WTC11 (cell line): Measurements from ENCODE around the gene CELF4. TPM values are rescaled to one million over a fixed set of nuclear protein-coding genes. Genes with fewer than 3 reads are reported as not detected.

ENCODE experiments used
- ATAC-seq: fragments of 200-7000 bp; cut with Tn5 transposase; 2 replicates; pipeline ENCODE4 v1.10.0; 2021; ENCODE audit warnings: mild to moderate bottlenecking, moderate library complexity
- CTCF ChIA-PET: fragments of 300-600 bp; sonication (Branson Sonifier 250); formaldehyde crosslinking; loops from one replicate; lab custom pipeline; 2021; ENCODE audit warnings: antibody characterized with exemption; lab: Charles Lee
- POLR2A ChIA-PET: fragments of 350-600 bp; sonication (Branson Sonifier 250); formaldehyde crosslinking; loops from one replicate; lab custom pipeline; 2021; ENCODE audit warnings: antibody characterized with exemption; lab: Charles Lee
- DNase-seq: peaks from one replicate; pipeline ENCODE4 v3.0.0; 2021; ENCODE audit warnings: low spot score
- H3K27ac Mint-ChIP-seq: 2 replicates; pipeline ENCODE4 v1.8.0; 2021; ENCODE audit warnings: mixed read lengths
- H3K27me3 Mint-ChIP-seq: 2 replicates; pipeline ENCODE4 v1.8.0; 2021; ENCODE audit warnings: low read depth, mild to moderate bottlenecking, moderate library complexity, mixed read lengths
- H3K36me3 Mint-ChIP-seq: 2 replicates; pipeline ENCODE4 v1.8.0; 2021; ENCODE audit warnings: mixed read lengths
- H3K4me1 Mint-ChIP-seq: 2 replicates; pipeline ENCODE4 v1.8.0; 2022; ENCODE audit warnings: mixed read lengths
- H3K4me3 Mint-ChIP-seq: 2 replicates; pipeline ENCODE4 v1.8.0; 2021; ENCODE audit warnings: mild to moderate bottlenecking, moderate library complexity, mixed read lengths
- H3K9me3 Mint-ChIP-seq: 2 replicates; pipeline ENCODE4 v1.8.0; 2021; ENCODE audit warnings: mixed read lengths
- CREB1 ChIP-seq: sonication (generic); formaldehyde crosslinking; IDR thresholded peaks from 2 replicates; pipeline ENCODE4 v1.8.0; 2023; ENCODE audit warnings: mild to moderate bottlenecking, missing genetic modification reagents
- CREM ChIP-seq: sonication (generic); formaldehyde crosslinking; IDR thresholded peaks from 2 replicates; pipeline ENCODE4 v1.8.1; 2022; ENCODE audit warnings: mild to moderate bottlenecking, missing genetic modification reagents, moderate library complexity
- ELF4 ChIP-seq: sonication (generic); formaldehyde crosslinking; IDR thresholded peaks from 2 replicates; pipeline ENCODE4 v1.8.1; 2022; ENCODE audit warnings: low read depth, mild to moderate bottlenecking, moderate library complexity, missing genetic modification reagents
- ESRRA ChIP-seq: sonication (generic); formaldehyde crosslinking; IDR thresholded peaks from 2 replicates; pipeline ENCODE4 v1.8.1; 2022; ENCODE audit warnings: mild to moderate bottlenecking, missing genetic modification reagents, borderline replicate concordance
- FOXK1 ChIP-seq: sonication (generic); formaldehyde crosslinking; IDR thresholded peaks from 2 replicates; pipeline ENCODE4 v1.8.0; 2022; ENCODE audit warnings: mild to moderate bottlenecking, moderate library complexity, missing genetic modification reagents
- GABPB1 ChIP-seq: sonication (generic); formaldehyde crosslinking; IDR thresholded peaks from 2 replicates; pipeline ENCODE4 v1.8.1; 2023; ENCODE audit warnings: mild to moderate bottlenecking, missing genetic modification reagents
- HMGA2 ChIP-seq: fragments of 250-450 bp; sonication (Bioruptor Pico); IDR thresholded peaks from 2 replicates; pipeline ENCODE4 v1.4.0; 2021; ENCODE audit warnings: mild to moderate bottlenecking, moderate library complexity
- MXD4 ChIP-seq: fragments of 250-450 bp; sonication (Bioruptor Pico); IDR thresholded peaks from 2 replicates; pipeline ENCODE4 v1.8.0; 2021; ENCODE audit warnings: mild to moderate bottlenecking, moderate library complexity, borderline replicate concordance
- MYBL2 ChIP-seq: sonication (generic); formaldehyde crosslinking; IDR thresholded peaks from 2 replicates; pipeline ENCODE4 v1.8.1; 2023; ENCODE audit warnings: mild to moderate bottlenecking, moderate library complexity, missing genetic modification reagents
- NFYB ChIP-seq: sonication (generic); formaldehyde crosslinking; conservative IDR thresholded peaks from 2 replicates; pipeline ENCODE4 v1.8.0; 2022; ENCODE audit warnings: low read depth, missing genetic modification reagents
- SMAD3 ChIP-seq: sonication (generic); formaldehyde crosslinking; IDR thresholded peaks from 2 replicates; pipeline ENCODE4 v1.8.0; 2022; ENCODE audit warnings: missing genetic modification reagents, mild to moderate bottlenecking, borderline replicate concordance
- TCF7 ChIP-seq: sonication (generic); formaldehyde crosslinking; IDR thresholded peaks from 2 replicates; pipeline ENCODE4 v1.8.0; 2022; ENCODE audit warnings: mild to moderate bottlenecking, low read depth, missing genetic modification reagents, moderate library complexity
- ZBTB21 ChIP-seq: sonication (generic); formaldehyde crosslinking; IDR thresholded peaks from 2 replicates; pipeline ENCODE4 v1.8.1; 2023; ENCODE audit warnings: mild to moderate bottlenecking, missing genetic modification reagents, borderline replicate concordance
- ZNF138 ChIP-seq: sonication (generic); formaldehyde crosslinking; conservative IDR thresholded peaks from 2 replicates; pipeline ENCODE4 v1.8.1; 2022; ENCODE audit warnings: mild to moderate bottlenecking, moderate library complexity, missing genetic modification reagents
- ZNF232 ChIP-seq: sonication (generic); formaldehyde crosslinking; IDR thresholded peaks from 2 replicates; pipeline ENCODE4 v1.8.0; 2022; ENCODE audit warnings: mild to moderate bottlenecking, missing genetic modification reagents
- ZNF317 ChIP-seq: sonication (generic); formaldehyde crosslinking; IDR thresholded peaks from 2 replicates; pipeline ENCODE4 v1.8.1; 2023; ENCODE audit warnings: low read depth, mild to moderate bottlenecking, moderate library complexity, missing genetic modification reagents, borderline replicate concordance
- ZNF423 ChIP-seq: fragments of 250-450 bp; sonication (Bioruptor Pico); IDR thresholded peaks from 2 replicates; pipeline ENCODE4 v2.1.2; 2022; ENCODE audit warnings: mild to moderate bottlenecking, moderate library complexity
- ZNF512 ChIP-seq: sonication (generic); formaldehyde crosslinking; IDR thresholded peaks from 2 replicates; pipeline ENCODE4 v1.8.1; 2022; ENCODE audit warnings: missing genetic modification reagents, borderline replicate concordance
- total RNA-seq: library from RNA; stranded (reverse); gene quantifications from 3 replicates; pipeline ENCODE4 v1.2.3, GENCODE V29; 2021
- TF ChIP-seq, protein P1 (sequence below): fragments of 250-450 bp; sonication (Bioruptor Pico); IDR thresholded peaks from 2 replicates; pipeline ENCODE4 v1.9.0; 2021; ENCODE audit warnings: mild to moderate bottlenecking
- TF ChIP-seq, protein P2 (sequence below): sonication (generic); formaldehyde crosslinking; IDR thresholded peaks from 2 replicates; pipeline ENCODE4 v1.8.1; 2023; ENCODE audit warnings: mild to moderate bottlenecking, missing genetic modification reagents, borderline replicate concordance
- TF ChIP-seq, protein P3 (sequence below): sonication (generic); formaldehyde crosslinking; IDR thresholded peaks from 2 replicates; pipeline ENCODE4 v1.8.0; 2022; ENCODE audit warnings: missing genetic modification reagents
- TF ChIP-seq, protein P4 (sequence below): sonication (generic); formaldehyde crosslinking; IDR thresholded peaks from 2 replicates; pipeline ENCODE4 v1.8.0; 2023; ENCODE audit warnings: mild to moderate bottlenecking, missing genetic modification reagents

The CELF4 gene
- total RNA-seq, 1 experiment from 2014 or later, result 2.9 TPM

DNA sequence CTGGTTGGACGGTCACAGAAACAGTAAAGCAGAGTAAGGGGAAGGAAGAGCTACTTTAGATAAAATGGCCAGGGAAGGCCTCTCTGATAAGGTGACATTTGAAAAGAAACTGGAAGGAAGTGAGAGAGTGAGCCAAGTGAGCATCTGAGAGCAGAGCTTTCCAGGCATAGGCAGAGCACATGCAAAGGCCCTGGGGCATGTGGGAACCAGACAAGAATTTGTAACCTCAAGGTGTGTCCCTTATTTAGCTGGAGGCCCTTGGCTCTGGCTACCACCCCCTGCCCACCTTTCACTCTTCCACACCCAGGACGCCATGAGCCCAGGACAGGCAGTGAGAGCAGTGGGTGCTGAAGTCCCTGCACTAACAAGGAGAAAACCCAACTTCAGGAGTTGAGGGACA is 116.0 kb downstream of the CELF4 start:
- no peak overlapping the region for H3K4me3 Mint-ChIP-seq
- H3K27me3 Mint-ChIP-seq, result peaks cover 11% of the 10 kb centered on the region
- ChIA-PET CTCF (interaction anchor here (1.1 to 1.3 kb wide), 3 partner anchors 58 to 88 kb away, joined by 3 to 4 read pairs (median 3); no protein-coding TSS in a partner anchor), POLR2A (no interaction called here)
- ATAC-seq (no peak), DNase-seq (no peak)
- TF ChIP-seq, protein P1, sequence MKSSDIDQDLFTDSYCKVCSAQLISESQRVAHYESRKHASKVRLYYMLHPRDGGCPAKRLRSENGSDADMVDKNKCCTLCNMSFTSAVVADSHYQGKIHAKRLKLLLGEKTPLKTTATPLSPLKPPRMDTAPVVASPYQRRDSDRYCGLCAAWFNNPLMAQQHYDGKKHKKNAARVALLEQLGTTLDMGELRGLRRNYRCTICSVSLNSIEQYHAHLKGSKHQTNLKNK (CRISPR knock-in tag), result no peak
- TF ChIP-seq MXD4 (CRISPR knock-in tag) (no peak), ZBTB21 (CRISPR knock-in tag) (no peak), HMGA2 (CRISPR knock-in tag) (no peak), TCF7 (CRISPR knock-in tag) (no peak)
- TF ChIP-seq, protein P2, sequence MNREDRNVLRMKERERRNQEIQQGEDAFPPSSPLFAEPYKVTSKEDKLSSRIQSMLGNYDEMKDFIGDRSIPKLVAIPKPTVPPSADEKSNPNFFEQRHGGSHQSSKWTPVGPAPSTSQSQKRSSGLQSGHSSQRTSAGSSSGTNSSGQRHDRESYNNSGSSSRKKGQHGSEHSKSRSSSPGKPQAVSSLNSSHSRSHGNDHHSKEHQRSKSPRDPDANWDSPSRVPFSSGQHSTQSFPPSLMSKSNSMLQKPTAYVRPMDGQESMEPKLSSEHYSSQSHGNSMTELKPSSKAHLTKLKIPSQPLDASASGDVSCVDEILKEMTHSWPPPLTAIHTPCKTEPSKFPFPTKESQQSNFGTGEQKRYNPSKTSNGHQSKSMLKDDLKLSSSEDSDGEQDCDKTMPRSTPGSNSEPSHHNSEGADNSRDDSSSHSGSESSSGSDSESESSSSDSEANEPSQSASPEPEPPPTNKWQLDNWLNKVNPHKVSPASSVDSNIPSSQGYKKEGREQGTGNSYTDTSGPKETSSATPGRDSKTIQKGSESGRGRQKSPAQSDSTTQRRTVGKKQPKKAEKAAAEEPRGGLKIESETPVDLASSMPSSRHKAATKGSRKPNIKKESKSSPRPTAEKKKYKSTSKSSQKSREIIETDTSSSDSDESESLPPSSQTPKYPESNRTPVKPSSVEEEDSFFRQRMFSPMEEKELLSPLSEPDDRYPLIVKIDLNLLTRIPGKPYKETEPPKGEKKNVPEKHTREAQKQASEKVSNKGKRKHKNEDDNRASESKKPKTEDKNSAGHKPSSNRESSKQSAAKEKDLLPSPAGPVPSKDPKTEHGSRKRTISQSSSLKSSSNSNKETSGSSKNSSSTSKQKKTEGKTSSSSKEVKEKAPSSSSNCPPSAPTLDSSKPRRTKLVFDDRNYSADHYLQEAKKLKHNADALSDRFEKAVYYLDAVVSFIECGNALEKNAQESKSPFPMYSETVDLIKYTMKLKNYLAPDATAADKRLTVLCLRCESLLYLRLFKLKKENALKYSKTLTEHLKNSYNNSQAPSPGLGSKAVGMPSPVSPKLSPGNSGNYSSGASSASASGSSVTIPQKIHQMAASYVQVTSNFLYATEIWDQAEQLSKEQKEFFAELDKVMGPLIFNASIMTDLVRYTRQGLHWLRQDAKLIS, result no peak
- no peak overlapping the region for H3K27ac Mint-ChIP-seq
- H3K4me1 Mint-ChIP-seq, result peaks cover 48% of the 10 kb centered on the region
- H3K9me3 Mint-ChIP-seq, result no peaks in the 10 kb centered on the region
- H3K36me3 Mint-ChIP-seq, result no peaks in the 10 kb centered on the region

DNA sequence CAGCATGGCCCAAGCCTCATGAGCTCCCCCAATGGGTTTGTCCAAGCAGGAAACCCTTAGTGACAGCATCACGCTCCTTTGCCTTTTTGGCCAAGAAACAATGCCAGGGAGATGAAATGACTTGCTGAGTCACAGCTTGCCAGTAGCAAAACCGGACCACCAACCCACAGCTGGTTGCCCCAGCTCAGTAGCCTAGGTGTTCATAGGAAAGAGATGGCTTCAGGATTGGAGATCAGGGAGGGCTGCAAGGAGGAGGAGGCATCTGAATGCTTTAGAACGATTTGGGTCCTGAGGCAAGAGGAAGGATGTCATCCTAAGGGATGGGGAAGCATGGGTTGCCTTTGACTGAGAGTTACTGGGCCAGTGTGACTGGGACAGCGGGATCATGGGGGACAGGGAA is 116.7 kb downstream of the CELF4 start:
- POLR2A ChIA-PET, result no interaction called here
- Mint-ChIP-seq H3K27me3 (peaks cover 11% of the 10 kb centered on the region), H3K4me1 (peaks cover 53% of the 10 kb centered on the region), H3K4me3 (no peak overlapping the region), H3K27ac (no peak overlapping the region), H3K36me3 (no peaks in the 10 kb centered on the region), H3K9me3 (no peaks in the 10 kb centered on the region)
- CTCF ChIA-PET, result interaction anchor here (0.8 to 1.3 kb wide), 5 partner anchors 26 to 127 kb away, joined by 3 to 4 read pairs (median 3); no protein-coding TSS in a partner anchor
- DNase-seq (no peak), ATAC-seq (no peak)
- TF ChIP-seq, protein P3, sequence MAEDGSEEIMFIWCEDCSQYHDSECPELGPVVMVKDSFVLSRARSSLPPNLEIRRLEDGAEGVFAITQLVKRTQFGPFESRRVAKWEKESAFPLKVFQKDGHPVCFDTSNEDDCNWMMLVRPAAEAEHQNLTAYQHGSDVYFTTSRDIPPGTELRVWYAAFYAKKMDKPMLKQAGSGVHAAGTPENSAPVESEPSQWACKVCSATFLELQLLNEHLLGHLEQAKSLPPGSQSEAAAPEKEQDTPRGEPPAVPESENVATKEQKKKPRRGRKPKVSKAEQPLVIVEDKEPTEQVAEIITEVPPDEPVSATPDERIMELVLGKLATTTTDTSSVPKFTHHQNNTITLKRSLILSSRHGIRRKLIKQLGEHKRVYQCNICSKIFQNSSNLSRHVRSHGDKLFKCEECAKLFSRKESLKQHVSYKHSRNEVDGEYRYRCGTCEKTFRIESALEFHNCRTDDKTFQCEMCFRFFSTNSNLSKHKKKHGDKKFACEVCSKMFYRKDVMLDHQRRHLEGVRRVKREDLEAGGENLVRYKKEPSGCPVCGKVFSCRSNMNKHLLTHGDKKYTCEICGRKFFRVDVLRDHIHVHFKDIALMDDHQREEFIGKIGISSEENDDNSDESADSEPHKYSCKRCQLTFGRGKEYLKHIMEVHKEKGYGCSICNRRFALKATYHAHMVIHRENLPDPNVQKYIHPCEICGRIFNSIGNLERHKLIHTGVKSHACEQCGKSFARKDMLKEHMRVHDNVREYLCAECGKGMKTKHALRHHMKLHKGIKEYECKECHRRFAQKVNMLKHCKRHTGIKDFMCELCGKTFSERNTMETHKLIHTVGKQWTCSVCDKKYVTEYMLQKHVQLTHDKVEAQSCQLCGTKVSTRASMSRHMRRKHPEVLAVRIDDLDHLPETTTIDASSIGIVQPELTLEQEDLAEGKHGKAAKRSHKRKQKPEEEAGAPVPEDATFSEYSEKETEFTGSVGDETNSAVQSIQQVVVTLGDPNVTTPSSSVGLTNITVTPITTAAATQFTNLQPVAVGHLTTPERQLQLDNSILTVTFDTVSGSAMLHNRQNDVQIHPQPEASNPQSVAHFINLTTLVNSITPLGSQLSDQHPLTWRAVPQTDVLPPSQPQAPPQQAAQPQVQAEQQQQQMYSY (CRISPR knock-in tag), result no peak
- no peak for TF ChIP-seq ZNF512 (CRISPR knock-in tag)
- TF ChIP-seq ELF4, result no peak
- TF ChIP-seq ZNF138, result no peak
- TF ChIP-seq CREB1 (CRISPR knock-in tag), result no peak
- TF ChIP-seq, protein P1 (CRISPR knock-in tag), result no peak
- no peak for TF ChIP-seq MYBL2 (CRISPR knock-in tag)
- TF ChIP-seq FOXK1 (CRISPR knock-in tag), result no peak
- no peak for TF ChIP-seq SMAD3 (CRISPR knock-in tag)
- TF ChIP-seq NFYB (CRISPR knock-in tag), result no peak
- TF ChIP-seq TCF7 (CRISPR knock-in tag), result no peak
- no peak for TF ChIP-seq ZNF317 (CRISPR knock-in tag)
- no peak for TF ChIP-seq ZNF232 (CRISPR knock-in tag)
- TF ChIP-seq GABPB1 (CRISPR knock-in tag), result no peak
- TF ChIP-seq, protein P4, sequence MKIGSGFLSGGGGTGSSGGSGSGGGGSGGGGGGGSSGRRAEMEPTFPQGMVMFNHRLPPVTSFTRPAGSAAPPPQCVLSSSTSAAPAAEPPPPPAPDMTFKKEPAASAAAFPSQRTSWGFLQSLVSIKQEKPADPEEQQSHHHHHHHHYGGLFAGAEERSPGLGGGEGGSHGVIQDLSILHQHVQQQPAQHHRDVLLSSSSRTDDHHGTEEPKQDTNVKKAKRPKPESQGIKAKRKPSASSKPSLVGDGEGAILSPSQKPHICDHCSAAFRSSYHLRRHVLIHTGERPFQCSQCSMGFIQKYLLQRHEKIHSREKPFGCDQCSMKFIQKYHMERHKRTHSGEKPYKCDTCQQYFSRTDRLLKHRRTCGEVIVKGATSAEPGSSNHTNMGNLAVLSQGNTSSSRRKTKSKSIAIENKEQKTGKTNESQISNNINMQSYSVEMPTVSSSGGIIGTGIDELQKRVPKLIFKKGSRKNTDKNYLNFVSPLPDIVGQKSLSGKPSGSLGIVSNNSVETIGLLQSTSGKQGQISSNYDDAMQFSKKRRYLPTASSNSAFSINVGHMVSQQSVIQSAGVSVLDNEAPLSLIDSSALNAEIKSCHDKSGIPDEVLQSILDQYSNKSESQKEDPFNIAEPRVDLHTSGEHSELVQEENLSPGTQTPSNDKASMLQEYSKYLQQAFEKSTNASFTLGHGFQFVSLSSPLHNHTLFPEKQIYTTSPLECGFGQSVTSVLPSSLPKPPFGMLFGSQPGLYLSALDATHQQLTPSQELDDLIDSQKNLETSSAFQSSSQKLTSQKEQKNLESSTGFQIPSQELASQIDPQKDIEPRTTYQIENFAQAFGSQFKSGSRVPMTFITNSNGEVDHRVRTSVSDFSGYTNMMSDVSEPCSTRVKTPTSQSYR (CRISPR knock-in tag), result no peak
- TF ChIP-seq ZNF423 (CRISPR knock-in tag), result no peak
- no peak for TF ChIP-seq ESRRA (CRISPR knock-in tag)
- TF ChIP-seq CREM (CRISPR knock-in tag), result no peak
